Mucosa of descending colon (tissue), 3 donors: ENCODE data around the gene NFIL3. TPM values are rescaled to one million over a fixed set of nuclear protein-coding genes. Genes with fewer than 3 reads are reported as not detected.

Source experiments
- ATAC-seq: fragments of 200-7000 bp; cut with Tn5 transposase; one replicate; pipeline ENCODE4 v1.9.1; 2020; ENCODE audit warnings: mild to moderate bottlenecking, moderate library complexity
- DNase-seq, 3 donors: peaks; one replicate each; pipeline ENCODE4 v3.0.0-alpha.2; 2020
- H3K36me3 ChIP-seq: fragments of 200-600 bp; one replicate; pipeline ENCODE4 v1.8.0; 2021; ENCODE audit warnings: low read depth, mild to moderate bottlenecking
- H3K4me1 ChIP-seq: fragments of 200-600 bp; one replicate; pipeline ENCODE4 v1.8.0; 2021; ENCODE audit warnings: low read depth, mild to moderate bottlenecking
- H3K4me3 ChIP-seq: fragments of 200-600 bp; one replicate; pipeline ENCODE4 v1.8.0; 2021; ENCODE audit warnings: mild to moderate bottlenecking
- H3K9me3 ChIP-seq: fragments of 200-600 bp; one replicate; pipeline ENCODE4 v1.8.0; 2021; ENCODE audit warnings: mild to moderate bottlenecking
- intact Hi-C, 2 donors: fragments of 100-400 bp; cut with DNase I in 1 of 2; cut with micrococcal nuclease in 1 of 2; formaldehyde crosslinking; loops; one replicate each; pipeline versions ENCODE4 v1.11.0 to v1.11.1; 2022; cut with DNase I, micrococcal nuclease
- total RNA-seq, 3 donors: library from RNA; stranded (reverse); fragmentation: NEBNext Ultra II Directional in 2 of 3; extraction: Animal tissue kit (Norgen Biotek cat#: 25700) in 2 of 3; gene quantifications; one replicate each; pipeline versions ENCODE4 v1.2.1 to v1.2.4, GENCODE V29; 2021 to 2023
- TF ChIP-seq, protein P1 (sequence below): fragments of 200-600 bp; IDR thresholded peaks from one replicate; pipeline ENCODE4 v1.8.0; 2022; ENCODE audit warnings: antibody characterized with exemption, mild to moderate bottlenecking
- donor health status: DM: no; HTN: no; CAD: no; lungs with moderate emphysema.
- donor health status: DM: no; HTN: no; CAD: no.
- donor health status: DM: no; HTN: yes; CAD: no.

The NFIL3 gene
- total RNA-seq, 3 donors from 2014 or later = 17.7 to 41.9 (median 20.6) TPM

DNA sequence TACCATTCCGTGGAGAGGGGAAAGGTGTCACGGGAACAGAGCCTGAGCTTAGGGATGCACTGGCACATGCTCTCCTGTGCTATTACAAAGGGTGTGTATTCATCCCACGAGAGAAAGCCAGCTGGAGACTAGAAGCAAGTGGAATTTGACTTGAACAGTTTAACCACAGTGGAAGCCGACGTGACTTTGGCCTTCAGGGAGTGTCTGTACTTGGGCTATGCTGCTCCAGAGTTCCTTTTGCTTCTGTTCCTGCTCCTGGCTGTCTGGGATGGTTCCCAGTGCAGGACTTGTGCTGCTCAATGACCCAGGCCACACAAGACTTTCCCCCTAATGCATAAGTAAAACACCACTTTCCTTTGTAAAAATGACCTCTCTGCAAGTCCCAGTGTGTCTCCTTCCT lies 7.9 kb upstream of the NFIL3 start:
- intact Hi-C loops = loop anchor here (5.0 to 10.0 kb wide), 2 partner anchors 394 to 517 kb away; no protein-coding TSS in a partner anchor
- no peaks in the 10 kb centered on the region for H3K4me1 ChIP-seq
- no peaks in the 10 kb centered on the region for H3K36me3 ChIP-seq
- H3K4me3 ChIP-seq = no peak overlapping the region
- no peaks in the 10 kb centered on the region for H3K9me3 ChIP-seq
- ATAC-seq = peak; percentile 52
- DNase-seq = no peak
- TF ChIP-seq, protein P1, sequence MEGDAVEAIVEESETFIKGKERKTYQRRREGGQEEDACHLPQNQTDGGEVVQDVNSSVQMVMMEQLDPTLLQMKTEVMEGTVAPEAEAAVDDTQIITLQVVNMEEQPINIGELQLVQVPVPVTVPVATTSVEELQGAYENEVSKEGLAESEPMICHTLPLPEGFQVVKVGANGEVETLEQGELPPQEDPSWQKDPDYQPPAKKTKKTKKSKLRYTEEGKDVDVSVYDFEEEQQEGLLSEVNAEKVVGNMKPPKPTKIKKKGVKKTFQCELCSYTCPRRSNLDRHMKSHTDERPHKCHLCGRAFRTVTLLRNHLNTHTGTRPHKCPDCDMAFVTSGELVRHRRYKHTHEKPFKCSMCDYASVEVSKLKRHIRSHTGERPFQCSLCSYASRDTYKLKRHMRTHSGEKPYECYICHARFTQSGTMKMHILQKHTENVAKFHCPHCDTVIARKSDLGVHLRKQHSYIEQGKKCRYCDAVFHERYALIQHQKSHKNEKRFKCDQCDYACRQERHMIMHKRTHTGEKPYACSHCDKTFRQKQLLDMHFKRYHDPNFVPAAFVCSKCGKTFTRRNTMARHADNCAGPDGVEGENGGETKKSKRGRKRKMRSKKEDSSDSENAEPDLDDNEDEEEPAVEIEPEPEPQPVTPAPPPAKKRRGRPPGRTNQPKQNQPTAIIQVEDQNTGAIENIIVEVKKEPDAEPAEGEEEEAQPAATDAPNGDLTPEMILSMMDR = no peak

DNA sequence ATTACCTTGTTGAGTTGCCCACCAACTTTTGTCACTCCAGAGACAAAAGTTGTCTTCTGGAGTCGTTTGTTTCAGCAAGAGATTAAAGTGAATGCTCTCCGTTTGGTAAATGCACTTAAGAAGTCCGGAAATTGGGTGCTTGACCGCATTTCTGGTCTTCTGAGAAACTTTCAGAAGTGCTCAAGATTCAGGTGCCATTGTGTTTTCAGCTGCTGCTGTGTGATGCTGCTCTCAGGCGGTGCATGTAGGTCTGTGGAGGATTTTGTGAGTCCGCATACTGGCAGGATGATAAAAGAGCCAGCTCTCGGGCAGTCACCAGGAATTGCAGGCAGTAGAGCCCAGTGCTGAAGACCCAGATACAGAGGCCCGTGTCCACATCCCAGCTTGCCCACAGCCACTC lies 5.9 kb upstream of the NFIL3 start:
- DNase-seq (no peak), ATAC-seq (no peak)
- H3K9me3 ChIP-seq = no peaks in the 10 kb centered on the region
- intact Hi-C loops = loop anchor here (10.0 kb wide), 3 partner anchors 235 to 515 kb away; no protein-coding TSS in a partner anchor
- no peaks in the 10 kb centered on the region for H3K36me3 ChIP-seq
- peaks cover 8% of the 10 kb centered on the region for H3K4me1 ChIP-seq
- TF ChIP-seq, protein P1 = no peak
- H3K4me3 ChIP-seq = no peak overlapping the region

DNA sequence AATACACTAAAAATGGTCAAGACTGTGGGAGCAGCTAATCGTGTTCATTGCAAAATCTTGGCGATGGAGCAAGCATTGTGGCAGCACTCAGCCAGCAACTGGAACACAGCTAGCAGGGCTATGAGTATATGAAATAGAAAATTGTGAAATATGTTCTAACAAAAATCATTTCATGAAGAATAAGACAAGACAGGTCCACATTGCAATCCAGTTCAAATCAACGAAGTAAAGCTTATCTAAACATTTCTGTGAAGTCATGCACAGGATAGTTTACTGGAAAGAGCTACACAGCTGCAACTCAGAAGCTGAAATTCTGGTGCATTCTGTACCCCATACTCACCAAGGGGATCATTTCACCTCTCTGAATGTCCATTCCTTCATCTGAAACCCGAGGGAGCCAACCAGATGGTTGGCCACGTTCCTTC lies 5.3 kb upstream of the NFIL3 start:
- Histone ChIP-seq H3K36me3 (no peaks in the 10 kb centered on the region), H3K4me3 (no peak overlapping the region), H3K4me1 (peaks cover 9% of the 10 kb centered on the region), H3K9me3 (no peaks in the 10 kb centered on the region)
- DNase-seq = no peak
- TF ChIP-seq, protein P1 = no peak
- ATAC-seq = no peak
- intact Hi-C loops = loop anchor here (10.0 kb wide), 3 partner anchors 234 to 514 kb away; no protein-coding TSS in a partner anchor

DNA sequence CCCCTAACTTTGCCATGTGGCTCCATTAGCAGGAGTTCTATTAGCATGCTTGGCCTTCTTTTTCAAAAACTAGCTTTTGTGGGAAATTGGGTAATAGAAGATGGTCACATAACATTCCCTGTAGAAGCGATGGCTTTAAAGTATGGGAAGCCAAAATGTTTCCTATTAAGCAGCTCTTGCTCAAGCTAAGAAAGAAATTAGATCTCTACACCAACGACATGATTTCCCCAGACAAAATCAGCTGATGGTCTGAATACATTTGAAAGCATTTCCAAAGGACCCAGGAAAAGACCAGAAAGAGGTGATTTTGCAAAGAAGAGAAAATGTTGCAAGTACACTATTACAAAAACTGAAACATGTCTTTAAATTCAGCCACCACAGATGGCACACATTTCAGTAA lies 4.8 kb upstream of the NFIL3 start:
- ATAC-seq (no peak), DNase-seq (no peak)
- intact Hi-C loops = loop anchor here (10.0 kb wide), 3 partner anchors 234 to 514 kb away; no protein-coding TSS in a partner anchor
- no peak overlapping the region for H3K4me3 ChIP-seq
- H3K4me1 ChIP-seq = peaks cover 9% of the 10 kb centered on the region
- TF ChIP-seq, protein P1 = no peak
- no peaks in the 10 kb centered on the region for H3K36me3 ChIP-seq
- H3K9me3 ChIP-seq = no peaks in the 10 kb centered on the region

DNA sequence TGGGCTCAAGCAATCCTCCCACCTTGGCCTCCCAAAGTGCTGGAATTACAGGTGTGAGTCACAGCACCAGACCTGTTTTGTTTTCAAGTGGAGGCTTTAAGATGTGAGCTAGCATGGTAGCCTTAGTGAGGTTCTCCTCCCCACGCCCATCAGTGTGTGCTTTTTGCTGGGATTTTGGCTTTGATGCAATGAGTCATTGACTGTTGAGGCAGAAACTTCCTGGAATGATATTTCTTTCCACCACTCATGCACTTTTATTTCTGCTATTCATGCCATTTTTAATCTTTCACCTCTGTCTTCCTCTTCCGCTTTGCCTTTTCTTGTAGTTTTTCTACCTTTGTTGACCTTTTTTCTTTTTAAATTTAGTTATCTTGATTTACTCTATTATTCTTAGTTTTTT lies 4.2 kb upstream of the NFIL3 start:
- Histone ChIP-seq H3K9me3 (no peaks in the 10 kb centered on the region), H3K4me3 (no peak overlapping the region), H3K36me3 (no peaks in the 10 kb centered on the region), H3K4me1 (peaks cover 9% of the 10 kb centered on the region)
- TF ChIP-seq, protein P1 = no peak
- no peak for ATAC-seq
- intact Hi-C loops = loop anchor here (10.0 kb wide), 3 partner anchors 233 to 513 kb away; no protein-coding TSS in a partner anchor
- no peak for DNase-seq
